ENCODE data around the gene CSKMT.

Gene CSKMT

DNA sequence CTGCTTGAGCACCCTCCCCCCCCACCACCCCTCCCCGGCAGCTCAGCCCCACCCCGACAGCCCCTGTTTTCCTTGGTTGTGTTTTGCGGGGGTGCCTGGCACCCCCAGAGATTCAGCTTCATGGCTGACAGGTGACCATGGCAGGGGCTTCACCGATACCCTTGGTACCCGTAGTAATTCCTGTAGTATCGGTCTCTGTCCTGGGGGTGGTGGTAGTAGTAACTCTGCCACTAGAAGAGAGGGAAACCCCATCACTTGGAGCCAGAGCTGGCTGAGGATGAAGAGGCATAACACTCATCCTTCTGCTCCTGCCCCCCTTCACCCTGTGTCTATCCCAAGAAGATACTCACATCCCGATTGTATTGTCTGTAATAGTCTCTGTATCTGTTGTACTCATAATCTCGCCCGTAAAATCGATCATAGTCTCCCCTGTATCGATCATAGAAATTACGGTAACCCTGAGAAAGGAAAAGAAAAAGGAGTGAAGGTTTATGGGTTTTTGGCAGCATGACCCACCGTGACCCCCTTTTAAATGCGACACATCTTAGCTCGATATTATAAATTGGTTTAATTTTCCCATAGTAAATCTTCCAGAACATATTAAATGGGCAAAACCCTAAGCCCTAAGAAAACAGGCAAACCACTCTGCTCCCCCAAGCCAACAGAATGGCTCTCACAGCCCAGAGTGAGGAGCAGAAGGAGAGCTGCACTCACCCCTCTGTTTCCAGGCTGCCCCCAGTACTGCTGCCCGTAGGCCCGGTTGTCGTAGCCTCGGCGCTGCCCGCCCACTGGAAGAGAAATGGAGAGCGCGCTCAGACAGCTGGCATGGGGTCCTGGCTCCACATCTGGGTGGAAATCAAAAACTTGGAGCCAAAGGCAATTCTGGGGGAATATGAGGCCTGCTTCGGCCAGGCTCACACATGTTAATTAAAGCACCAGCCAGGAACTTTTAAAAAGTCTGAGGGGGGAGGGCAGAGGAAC is 50.3 kb downstream of the CSKMT start:
- H3K36me3 Mint-ChIP-seq: peaks cover 25% of the 10 kb centered on the region
- H3K9me3 Mint-ChIP-seq (ENCODE audit: low read depth): no peaks in the 10 kb centered on the region
- no peak overlapping the region for H3K4me3 Mint-ChIP-seq

DNA sequence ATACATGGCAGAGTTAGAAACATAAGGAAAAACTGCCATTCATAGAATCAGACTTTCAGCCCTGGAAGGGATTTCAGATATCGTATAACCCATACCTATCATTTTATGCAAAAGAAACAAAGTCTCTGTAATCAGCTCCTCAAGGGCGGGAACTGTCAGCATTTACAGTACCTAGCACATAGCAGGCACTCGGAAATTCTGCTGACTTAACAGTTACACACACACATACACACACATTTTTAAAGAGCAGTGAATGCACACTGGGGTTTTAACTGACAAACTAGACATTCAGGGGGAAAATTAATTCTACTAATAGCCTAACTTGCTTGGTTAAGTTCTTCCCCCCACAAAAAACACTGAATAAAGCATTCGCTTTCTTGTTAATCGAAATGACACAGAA is 51.1 kb downstream of the CSKMT start:
- peaks cover 22% of the 10 kb centered on the region for H3K36me3 Mint-ChIP-seq
- H3K27me3 Mint-ChIP-seq: no peaks in the 10 kb centered on the region
- no peaks in the 10 kb centered on the region for H3K9me3 Mint-ChIP-seq (ENCODE audit: low read depth)
- H3K27ac Mint-ChIP-seq: peak overlapping the region; percentile 75
- H3K4me3 Mint-ChIP-seq: no peak overlapping the region
- peaks cover 51% of the 10 kb centered on the region for H3K4me1 Mint-ChIP-seq (ENCODE audit: low read depth)

More for the DNA sequence above, 50.3 kb downstream of the CSKMT start:
- Mint-ChIP-seq H3K27me3 (no peaks in the 10 kb centered on the region), H3K4me1 (ENCODE audit: low read depth) (peaks cover 49% of the 10 kb centered on the region), H3K27ac (peak overlapping the region; percentile 75)

DNA sequence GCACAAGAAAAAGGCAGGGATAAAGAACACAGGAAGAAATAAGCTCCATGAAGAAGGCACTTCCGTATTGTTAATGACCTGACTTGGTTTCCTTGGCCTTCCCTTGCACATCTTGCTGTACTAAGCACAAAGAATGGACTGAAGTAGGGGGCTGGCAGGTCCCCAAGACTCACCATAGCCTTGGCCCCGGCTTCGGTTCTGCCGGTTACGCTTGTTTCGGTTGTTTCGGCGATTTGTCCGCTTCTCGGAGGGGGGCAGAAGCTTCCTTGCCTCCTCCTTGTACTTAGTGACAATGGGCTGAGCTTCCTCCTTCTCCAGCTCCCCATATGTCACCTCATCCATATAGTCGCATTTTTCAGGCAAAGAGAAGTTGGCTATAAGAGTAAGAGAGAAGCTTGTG is 51.7 kb downstream of the CSKMT start:
- Mint-ChIP-seq H3K4me1 (ENCODE audit: low read depth) (peaks cover 55% of the 10 kb centered on the region), H3K9me3 (ENCODE audit: low read depth) (no peaks in the 10 kb centered on the region), H3K27ac (peak overlapping the region; percentile 64), H3K36me3 (peaks cover 22% of the 10 kb centered on the region), H3K4me3 (no peak overlapping the region), H3K27me3 (no peaks in the 10 kb centered on the region)
